HG03442 (cell line): ENCODE measurements around the gene PTGDR.

ENCODE experiments used
- ATAC-seq: cut with Tn5 transposase; IDR thresholded peaks from one replicate; pipeline ENCODE4 v1.9.1; 2021; ENCODE audit warnings: mild to moderate bottlenecking, moderate library complexity; ENCODE audit not compliant: unreplicated experiment

PTGDR gene

DNA sequence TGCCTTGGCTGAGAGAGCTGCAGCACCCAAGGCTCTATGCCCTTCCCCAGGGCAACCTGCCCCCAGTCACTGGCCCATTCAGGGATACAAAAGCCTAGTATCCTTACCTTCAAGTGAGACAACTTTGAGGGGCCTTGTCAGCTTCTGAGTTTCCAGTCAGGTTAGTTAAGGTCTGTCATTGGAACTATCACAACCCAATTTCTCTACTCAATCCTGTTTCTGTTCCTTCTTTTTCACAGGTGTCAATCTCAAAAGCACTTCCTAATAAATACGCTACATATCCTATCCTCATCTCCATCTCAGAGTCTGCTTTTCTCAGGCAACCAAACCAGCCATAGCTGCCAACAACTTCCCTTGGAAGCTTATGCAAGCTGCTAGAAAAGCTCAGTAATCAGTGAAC lies 4.9 kb upstream of the PTGDR start:
- no peak for ATAC-seq

DNA sequence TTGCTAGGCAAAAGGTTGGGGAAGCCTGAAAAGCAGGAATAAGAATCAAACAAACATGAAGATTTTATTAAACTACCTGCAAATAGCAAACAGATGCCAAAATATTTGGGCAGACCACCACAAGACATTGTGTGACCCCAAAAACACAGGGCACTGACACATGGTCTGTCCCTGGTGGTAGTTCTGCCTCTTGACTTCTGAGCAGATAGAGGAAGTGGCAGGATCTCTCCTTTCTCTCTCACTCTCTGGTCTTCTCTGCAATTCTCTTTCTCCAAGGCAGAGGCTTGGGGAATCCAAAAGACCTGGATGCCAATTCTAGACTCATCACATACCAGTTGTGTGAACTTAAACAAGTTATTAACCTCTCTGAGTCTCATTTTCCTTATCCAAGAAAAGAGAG lies 4.3 kb upstream of the PTGDR start:
- no peak for ATAC-seq

DNA sequence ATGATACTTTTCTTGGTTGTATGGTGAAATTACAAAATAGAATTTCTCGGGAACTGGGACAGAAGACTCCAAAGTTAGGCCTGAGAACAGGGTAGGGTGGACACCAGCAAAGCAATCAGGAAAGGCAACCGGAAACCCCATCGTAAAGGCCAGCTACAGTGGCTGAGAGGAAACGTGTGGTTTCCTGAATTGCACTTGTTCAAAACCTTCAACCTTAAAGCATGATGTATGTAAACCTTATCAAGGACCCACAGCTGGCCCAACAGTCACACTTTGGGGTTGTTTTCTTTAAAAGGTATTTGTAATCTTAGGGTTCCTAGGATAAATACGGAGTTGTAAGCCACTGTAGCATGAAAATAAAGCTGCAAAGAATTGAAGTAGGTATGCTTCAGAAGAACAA lies 2.2 kb upstream of the PTGDR start:
- ATAC-seq: no peak

DNA sequence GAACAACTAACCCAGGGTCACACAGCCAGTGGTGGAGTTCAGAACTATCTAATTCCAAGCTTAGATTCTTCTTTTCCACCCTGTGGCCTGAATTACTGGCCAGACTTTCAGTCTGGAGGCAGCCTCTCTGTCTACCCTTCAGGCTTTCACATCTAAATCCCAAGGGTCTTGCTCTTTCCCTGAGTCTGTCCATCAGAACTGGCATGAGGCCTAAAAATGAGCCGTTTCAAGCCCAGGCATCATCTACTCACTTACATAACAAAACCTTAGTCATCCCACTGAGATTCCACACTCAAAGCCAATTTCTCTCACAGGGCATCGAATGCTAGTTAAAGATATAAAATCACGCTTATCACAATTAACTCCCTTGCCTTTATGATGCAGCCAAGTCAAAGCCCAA lies 1.3 kb upstream of the PTGDR start:
- ATAC-seq: no peak

DNA sequence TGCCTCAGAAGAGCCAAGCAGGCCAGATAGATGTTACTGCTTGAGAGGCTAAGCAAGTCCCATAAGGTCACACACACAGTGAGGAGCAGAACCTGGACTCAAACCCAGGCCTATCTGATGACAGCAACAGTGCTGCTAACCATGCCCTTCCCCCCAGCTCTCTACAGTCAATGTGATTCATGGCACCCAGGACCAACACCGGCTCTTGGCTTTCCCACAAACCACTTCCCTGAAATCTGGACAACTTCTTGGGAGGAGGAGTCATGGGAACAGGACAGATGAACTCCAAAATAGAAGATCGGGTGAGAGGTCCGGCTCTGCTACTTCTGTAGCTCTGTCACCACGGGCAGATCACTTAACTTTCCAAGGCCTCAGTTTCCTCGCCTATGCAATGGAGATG lies 716 bp upstream of the PTGDR start:
- ATAC-seq: no peak

DNA sequence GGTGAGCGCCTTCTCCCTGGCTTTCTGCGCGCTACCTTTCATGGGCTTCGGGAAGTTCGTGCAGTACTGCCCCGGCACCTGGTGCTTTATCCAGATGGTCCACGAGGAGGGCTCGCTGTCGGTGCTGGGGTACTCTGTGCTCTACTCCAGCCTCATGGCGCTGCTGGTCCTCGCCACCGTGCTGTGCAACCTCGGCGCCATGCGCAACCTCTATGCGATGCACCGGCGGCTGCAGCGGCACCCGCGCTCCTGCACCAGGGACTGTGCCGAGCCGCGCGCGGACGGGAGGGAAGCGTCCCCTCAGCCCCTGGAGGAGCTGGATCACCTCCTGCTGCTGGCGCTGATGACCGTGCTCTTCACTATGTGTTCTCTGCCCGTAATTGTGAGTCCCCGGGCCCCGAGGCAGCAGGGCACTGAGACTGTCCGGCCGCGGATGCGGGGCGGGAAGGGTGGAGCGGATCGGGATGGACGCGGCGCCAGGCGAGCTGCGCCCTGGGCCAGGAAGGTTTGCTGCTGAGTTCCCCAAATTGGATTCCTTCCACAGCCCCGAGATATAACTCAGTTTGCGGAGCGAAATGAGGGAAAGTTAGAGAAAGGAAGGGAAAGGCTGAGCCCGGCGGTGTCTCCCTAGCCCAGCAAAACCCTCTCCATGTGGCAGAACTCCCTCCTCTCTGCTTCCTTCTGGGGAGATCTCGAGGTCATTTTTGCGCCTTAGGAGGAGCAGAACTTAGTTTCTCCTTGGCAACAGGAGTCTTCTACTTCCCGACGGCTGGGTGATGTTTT lies 972 bp downstream of the PTGDR start:
- no peak for ATAC-seq

DNA sequence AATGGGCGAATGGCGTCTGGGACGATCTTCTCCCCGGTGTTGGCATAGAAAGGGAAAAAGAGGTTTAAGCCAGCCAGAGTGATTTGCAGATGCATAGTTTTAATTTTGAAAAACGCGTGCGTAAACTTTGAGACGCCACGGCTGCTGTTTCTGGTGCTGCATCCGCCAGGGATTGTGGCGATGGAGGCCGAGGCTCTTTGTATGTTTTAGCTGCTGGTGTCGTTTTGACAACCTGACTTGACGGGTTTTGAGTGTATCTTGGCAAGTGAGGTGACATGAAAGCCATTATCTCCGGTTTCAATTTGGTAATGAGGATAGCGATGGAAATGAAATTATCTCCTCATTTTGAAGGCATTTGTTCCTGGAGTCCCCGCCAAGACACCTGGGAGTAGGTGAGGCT lies 1.6 kb downstream of the PTGDR start:
- ATAC-seq: no peak

DNA sequence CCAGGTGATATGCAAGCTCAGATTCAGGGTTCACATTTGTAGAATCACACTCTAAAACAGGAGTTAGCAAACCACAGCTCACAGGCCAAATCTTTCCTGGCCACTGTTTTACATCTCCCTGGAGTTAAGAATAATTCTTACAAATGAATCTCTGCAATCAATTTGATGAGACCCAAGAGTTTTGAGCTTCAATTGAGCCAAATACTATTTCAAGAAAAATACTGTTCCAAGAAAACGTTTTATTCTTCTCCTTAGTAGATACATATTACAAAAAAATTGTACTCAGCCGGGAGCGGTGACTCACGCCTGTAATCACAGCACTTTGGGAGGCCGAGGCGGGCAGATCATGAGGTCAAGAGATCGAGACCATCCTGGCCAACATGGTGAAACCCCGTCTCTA lies 2.5 kb downstream of the PTGDR start:
- ATAC-seq: no peak

DNA sequence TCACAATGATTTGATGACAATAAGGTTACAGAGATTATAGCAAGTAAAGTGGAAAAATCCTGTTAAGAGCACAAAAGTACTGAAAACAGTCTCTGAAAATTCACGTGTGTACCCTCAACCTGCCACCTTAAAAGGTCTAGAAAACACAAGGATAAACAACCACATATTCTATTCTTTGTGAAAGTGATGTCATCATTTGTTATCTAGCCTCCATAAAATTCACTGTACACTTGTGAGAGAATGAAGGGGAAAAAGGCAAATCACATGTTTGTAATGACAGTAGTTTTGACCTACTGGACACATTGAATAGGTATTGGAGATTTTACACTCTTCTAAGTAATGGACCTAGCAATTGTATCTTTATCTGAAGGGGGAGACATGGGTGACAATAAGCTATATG lies 4.0 kb downstream of the PTGDR start:
- no peak for ATAC-seq

DNA sequence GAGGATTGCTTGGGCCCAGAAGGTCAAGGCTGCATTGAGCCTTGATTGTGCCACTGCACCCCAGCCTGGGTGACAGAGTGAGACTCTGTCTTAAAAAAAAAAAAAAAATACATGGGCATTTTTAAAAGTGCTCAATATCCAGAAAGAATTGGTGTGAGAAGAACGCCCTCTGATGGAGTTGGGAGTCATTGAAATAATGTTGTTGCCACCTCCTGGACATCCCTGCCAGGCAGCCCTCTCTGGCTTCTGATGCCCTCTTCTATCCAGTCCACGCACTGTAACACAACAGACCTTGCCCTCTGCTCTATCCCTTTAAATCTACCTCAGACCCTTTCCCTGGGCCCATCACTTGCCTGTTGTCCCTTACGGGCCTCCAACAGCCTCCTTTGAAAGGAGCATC lies 4.9 kb downstream of the PTGDR start:
- no peak for ATAC-seq

DNA sequence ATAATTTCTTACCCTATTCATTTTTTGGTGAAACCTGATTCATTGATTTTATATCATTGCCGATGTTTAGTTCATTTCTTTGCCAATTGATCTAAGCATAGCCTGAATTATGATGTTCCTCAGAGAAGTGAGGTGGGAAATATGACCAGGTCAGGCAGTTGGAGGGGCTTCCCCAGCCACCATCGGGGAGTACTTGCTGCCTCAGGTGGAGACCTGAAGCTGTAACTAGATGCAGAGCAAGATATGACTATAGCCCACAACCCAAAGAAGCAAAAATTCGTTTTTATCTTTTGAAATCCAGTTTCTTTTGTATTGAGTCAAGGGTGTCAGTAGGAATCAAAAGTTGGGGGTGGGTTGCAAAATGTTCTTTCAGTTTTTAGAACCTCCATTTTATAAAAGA lies 7.9 kb downstream of the PTGDR start:
- no peak for ATAC-seq

DNA sequence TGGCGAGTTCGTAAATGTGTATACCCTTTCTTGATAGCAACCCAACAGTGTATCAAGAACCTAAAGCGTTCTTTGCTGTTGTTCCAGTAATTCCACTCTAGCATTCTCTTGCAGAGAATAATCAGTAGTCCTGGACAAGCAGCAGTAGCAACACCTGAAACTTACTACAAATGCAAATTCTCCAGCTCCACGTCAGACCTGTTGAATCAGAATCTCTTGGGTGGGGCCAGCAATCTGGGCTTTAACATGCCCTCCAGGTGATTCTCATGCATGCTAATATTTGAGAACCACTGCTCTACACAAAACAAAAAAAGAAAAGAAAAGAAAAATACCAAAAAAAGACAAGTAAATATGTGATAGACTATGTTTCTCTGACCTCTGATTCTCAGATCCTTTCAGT lies 10.1 kb downstream of the PTGDR start:
- no peak for ATAC-seq

DNA sequence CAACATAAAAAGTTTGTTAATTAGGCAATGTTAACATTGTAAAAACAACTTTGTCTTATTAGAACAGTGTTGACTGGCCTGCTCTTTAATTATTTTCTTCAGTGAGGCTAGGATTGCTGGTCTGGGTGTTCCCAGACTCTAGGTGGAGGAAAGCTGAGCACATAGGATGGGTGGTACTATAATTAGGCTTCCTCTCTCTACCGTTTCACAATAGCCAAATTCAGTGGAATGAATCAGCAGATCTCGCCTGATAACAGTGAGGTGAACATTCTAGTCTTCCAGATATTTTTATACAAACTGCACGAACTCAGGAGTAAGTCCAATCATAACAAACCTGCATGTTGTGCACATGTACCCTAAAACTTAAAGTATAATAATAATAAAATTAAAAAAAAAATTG lies 11.9 kb downstream of the PTGDR start:
- no peak for ATAC-seq

DNA sequence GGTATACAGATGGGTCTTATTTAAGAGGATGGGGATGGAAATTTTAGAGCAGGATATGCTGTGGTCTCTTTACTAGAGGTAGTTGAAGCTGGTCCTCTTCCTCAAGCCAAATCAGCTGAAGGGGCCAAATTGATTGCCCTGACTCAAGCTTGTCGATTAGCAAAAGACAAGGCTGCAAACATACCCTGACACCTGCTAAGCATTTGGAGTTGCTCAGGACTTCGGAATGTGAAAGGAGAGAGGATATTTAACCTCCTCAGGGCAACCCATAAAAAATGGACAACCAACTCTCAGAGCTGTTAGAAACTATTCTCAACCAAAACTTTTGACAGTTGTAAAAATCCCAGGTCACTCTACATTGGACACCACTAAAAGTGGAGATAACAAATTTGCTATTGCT lies 15.6 kb downstream of the PTGDR start:
- ATAC-seq: no peak

DNA sequence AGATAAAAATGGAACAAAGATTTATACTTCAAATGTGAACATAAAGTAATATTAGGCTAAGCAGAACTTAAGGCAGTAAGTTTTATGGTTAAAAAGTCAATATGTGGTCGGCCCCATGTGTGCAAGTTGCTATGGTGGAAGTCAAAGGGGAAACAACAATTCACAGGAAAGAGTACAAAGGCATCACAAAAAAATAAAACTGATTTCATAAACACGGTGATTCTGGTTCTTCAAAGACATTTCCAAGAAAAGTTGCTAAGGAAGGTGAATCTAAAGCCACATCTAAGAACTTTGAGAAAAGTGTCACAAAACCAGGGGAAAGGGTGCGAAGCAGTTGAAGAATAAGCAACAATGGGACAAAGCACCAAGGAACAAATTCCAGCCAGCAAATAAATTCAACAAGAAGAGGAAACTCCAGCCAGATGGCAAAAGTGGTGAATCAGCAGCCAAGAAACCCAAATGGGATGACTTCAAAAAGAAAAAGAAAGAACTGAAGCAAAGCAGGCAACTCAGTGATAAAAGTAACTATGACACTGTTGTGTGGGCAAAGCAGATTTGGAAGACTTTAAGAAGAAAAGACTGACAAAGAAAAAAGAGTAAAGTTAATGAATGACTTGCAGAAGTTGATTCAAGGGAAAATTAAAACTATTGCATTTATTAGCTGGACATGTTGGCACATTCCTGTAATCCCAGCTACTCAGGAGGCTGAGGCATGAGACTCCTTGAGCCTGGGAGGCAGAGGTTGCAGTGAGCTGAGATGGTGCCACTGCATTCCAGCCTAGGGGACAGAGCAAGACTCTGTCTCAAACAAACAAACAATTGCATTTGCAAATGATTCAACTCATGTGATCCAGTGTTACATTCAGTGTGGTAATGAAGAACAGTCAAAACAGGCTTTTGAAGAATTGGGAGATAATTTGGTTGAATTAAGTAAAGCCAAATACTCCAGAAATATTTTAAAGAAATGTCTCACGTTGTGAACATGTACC lies 19.5 kb downstream of the PTGDR start:
- no peak for ATAC-seq

DNA sequence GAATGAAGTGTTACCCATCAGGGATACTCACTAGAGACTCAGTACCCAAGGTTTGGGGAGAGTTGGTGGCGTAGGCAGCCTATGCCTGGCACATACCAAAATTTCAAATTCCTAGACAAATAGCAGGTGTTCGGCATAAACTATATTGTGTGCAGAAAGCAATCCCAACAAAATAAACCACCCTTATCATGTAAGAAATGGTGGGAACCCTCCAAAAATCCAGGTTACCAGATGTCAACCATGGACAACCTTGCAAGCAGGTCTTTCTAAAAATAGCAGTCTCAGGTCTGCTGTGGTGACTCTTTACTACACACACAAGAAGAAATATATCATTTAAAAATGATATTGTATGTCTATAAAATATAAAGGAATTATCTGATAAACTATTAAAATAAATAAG lies 28.9 kb downstream of the PTGDR start:
- no peak for ATAC-seq

DNA sequence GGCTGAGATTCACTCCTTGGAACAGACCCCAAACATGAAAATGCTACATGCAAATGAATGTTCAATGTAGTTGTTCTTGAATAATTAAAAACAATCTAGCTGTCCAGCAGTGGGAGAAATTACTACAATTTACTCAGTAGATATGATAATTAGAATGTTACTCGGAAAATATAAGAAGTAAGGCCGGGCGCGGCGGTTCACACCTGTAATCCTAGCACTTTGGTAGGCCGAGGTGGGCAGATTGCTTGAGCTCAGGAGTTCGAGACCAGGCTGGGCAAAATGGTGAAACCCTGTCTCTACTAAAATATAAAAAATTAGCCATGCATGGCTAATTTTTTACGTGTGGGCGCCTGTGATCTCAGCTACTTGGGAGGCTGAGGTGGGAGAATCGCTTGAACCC lies 31.3 kb downstream of the PTGDR start:
- no peak for ATAC-seq

DNA sequence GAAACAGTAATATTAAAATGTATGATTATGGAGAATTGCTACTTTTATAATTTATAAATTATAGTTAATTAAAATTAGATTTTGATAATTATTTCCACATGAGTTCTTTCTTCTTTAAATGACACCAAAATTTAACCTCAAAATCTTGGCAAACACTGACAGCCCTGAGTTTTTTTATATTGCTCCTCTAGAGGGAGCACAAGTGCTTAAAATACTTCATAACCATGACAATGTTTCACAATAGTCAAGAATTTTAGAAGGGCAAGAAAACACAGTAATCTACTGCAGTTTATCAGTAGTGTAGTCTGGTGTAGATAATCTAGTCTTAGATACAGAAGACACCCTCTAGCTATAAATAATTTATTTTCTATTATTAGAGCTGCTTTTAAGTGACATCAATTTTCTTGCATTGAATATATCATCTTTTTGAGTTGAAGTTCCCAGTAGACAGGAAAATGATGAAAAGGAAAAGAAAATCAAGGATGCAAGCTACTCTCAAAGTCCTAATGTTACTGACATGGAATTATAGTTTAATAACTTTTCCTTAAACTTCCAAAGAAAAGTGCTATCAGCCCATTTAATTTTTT lies 32.3 kb downstream of the PTGDR start:
- ATAC-seq: no peak

DNA sequence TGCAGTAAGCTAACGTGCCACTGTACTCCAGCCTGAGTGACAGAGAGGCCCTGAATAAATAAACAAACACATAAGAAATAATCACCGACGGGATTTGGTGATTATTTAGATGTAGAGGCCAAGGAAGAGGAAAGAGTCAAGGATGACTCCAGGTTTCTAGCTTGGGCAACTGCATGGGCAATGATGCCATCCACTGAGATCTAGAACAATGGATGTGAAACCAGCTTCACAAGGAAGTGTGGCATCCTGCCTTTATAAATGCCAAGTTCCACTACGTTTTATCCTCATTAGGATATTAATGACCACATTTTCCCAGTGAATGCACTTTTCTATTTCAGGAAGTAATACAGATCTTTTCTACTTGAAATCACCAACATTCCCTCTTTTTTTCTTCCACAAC lies 35.7 kb downstream of the PTGDR start:
- no peak for ATAC-seq

DNA sequence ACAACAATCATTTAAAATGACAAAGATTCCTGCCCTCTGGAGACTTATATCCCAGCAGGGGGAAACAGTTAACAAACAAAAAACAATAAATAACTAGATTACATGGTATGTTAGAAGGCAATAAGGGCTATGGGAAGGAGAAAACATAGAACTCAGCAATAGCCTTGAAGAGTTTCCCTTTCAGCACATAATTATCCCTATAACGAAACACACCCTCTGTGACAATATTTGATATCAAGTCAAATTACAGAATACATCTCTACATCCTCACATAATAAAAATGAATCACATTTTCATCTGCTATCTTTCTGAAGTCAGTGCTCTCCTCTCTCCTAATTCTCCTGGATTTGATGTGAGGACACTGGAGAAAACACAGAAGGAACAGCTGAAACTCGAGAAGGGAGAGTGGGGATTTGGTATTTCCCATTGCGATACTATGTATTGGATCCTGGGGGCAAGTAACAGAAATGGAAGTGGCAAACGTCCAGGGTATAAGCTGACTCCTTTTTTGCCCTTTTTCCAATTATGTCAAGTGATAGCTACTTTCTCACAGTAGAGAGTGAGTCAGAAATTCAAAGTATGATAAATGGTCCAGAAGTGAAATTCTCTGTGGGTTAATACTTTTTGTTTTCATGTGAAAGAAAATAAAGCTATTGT lies 36.9 kb downstream of the PTGDR start:
- ATAC-seq: no peak

DNA sequence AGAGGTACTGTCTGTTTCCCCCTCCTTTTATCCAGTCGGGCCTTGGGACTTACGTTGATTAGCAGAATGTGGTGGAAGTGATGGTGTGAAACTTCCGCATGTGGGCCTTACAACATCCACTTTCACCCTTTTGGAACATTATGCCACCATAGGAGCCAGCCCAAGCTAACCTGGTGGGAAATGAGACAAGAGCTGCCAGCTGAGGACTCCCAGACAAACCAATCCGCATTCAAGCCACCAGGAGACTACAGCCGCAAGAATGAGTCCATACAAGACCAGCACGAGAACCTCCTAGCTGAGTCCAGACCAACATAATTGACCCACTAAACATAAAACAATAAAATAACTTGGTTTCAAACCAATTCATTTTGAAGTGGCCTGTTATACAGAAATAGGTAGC lies 37.5 kb downstream of the PTGDR start:
- ATAC-seq: no peak
